Measurements from ENCODE around the gene ACAD9.

GRCh38 chr3:128845119-128845777 lies 34.2 kb upstream of the ACAD9 start:
- TF ChIP-seq CTCF (IDR thresholded peaks at IDR 0.05) (no peak), POLR2A (IDR thresholded peaks at IDR 0.05) (no peak), POLR2AphosphoS5 (IDR thresholded peaks at IDR 0.05) (no peak), EP300 (IDR thresholded peaks at IDR 0.05) (no peak)

Measured in sigmoid colon (tissue), 4 donors.